Prostate gland (tissue), 2 donors: ENCODE data around the gene PRR5L.
A peak's percentile ranks its signal among the peaks of the same experiment; 100 is the strongest.

Source experiments
- POLR2A ChIP-seq: fragments of 450-650 bp; IDR thresholded peaks from one replicate; pipeline ENCODE4 v1.6.1; 2016; ENCODE audit warnings: antibody characterized with exemption, mild to moderate bottlenecking
- TF ChIP-seq, protein P1 (sequence below), 4 experiments: fragments of 200-600 bp in 2 of 4; fragments of 450-650 bp in 2 of 4; sonication (generic) in 2 of 4; IDR thresholded peaks; 1 replicate in 3 of 4; 2 replicates in 1 of 4; pipeline ENCODE4 v1.5.1; 2016 to 2019; ENCODE audit warnings: antibody characterized with exemption in 4 of 4, mild to moderate bottlenecking in 2 of 4, moderate library complexity in 2 of 4

DNA sequence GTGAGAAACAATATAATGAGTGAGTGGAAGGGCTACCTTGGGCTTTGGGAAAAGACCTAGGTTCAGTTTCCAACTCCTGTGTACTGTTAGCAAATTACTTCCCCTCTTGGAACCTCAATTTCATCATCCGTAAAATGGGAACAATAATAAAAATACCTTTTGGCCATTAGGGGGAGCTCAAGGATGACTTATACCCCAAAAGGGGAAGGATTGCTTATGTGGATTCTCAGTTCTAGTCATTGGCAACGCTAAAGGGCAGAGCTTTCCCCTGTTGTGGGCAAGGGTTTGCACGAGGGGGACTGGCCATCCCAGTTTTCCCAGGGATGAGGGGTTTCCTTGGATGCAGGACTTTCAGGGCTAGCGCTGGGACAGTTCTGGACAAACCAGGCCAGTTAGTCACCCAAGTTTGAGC lies 3.8 kb upstream of the PRR5L start:
- TF ChIP-seq, protein P1, sequence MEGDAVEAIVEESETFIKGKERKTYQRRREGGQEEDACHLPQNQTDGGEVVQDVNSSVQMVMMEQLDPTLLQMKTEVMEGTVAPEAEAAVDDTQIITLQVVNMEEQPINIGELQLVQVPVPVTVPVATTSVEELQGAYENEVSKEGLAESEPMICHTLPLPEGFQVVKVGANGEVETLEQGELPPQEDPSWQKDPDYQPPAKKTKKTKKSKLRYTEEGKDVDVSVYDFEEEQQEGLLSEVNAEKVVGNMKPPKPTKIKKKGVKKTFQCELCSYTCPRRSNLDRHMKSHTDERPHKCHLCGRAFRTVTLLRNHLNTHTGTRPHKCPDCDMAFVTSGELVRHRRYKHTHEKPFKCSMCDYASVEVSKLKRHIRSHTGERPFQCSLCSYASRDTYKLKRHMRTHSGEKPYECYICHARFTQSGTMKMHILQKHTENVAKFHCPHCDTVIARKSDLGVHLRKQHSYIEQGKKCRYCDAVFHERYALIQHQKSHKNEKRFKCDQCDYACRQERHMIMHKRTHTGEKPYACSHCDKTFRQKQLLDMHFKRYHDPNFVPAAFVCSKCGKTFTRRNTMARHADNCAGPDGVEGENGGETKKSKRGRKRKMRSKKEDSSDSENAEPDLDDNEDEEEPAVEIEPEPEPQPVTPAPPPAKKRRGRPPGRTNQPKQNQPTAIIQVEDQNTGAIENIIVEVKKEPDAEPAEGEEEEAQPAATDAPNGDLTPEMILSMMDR (IDR thresholded peaks at IDR 0.05) = peak in 3 of 4 experiments; percentile 38 to 52 (median 51)
- no peak for TF ChIP-seq POLR2A
